GM13976 (cell line): ENCODE measurements around the gene AP2A2.

Source experiments
- DNase-seq: peaks from one replicate; pipeline ENCODE4 v3.0.0; 2012; ENCODE audit warnings: low spot score
- CTCF ChIP-seq: IDR thresholded peaks from 2 replicates; pipeline ENCODE4 v1.5.1; 2012; ENCODE audit warnings: borderline replicate concordance, mild to moderate bottlenecking; ENCODE audit not compliant: insufficient read depth; ENCODE audit errors: extremely low read depth, missing control alignments, control extremely low read depth
- in situ Hi-C: fragments of 300-500 bp; cut with MboI; formaldehyde crosslinking; loops from one replicate; pipeline ENCODE4 v1.12.0; 2022; ENCODE audit warnings: low sequenced_read_pairs, mixed read lengths, inconsistent platforms; ENCODE audit not compliant: unreplicated experiment

AP2A2 gene

GRCh38 chr11:1059759-1060158 lies 134.1 kb downstream of the AP2A2 start:
- no peak for TF ChIP-seq CTCF
- no peak for DNase-seq
- in situ Hi-C loops, result loop anchor here (10.0 kb wide), 1 partner anchor 215 kb away; the partner anchor contains the start of genes POLR2L and TSPAN4

- in situ Hi-C loops, result no loop called here
Measured at GRCh38 chr11:1060410-1060809, 134.7 kb downstream of the AP2A2 start.

GRCh38 chr11:1060852-1061616 lies 135.4 kb downstream of the AP2A2 start:
- in situ Hi-C loops, result no loop called here
- no peak for DNase-seq
- no peak for TF ChIP-seq CTCF

More at GRCh38 chr11:1060410-1060809, 134.7 kb downstream of the AP2A2 start:
- DNase-seq, result no peak
- no peak for TF ChIP-seq CTCF
